OCI-LY1 (cell line): Measurements from ENCODE around the gene PHAX.

Experiments used
- H2AFZ ChIP-seq: fragments of 200-600 bp; sonication (generic), shearing (Covaris generic); 2 replicates; pipeline ENCODE4 v1.6.0; 2014; ENCODE audit warnings: antibody characterized with exemption, mild to moderate bottlenecking, low read length
- H3F3A ChIP-seq: fragments of 200-600 bp; sonication (generic), shearing (Covaris generic); 2 replicates; pipeline ENCODE4 v1.6.0; 2014; ENCODE audit warnings: mild to moderate bottlenecking, antibody characterized with exemption, low read length, moderate library complexity; ENCODE audit not compliant: insufficient read depth
- H3K27ac ChIP-seq: fragments of 200-600 bp; sonication (generic); 2 replicates; pipeline ENCODE4 v1.5.1; 2014; ENCODE audit warnings: low read length, mixed run types, mild to moderate bottlenecking, low read depth; ENCODE audit not compliant: poor library complexity, severe bottlenecking
- H3K27me3 ChIP-seq: fragments of 200-600 bp; sonication (generic); 2 replicates; pipeline ENCODE4 v1.6.0; 2014; ENCODE audit warnings: antibody characterized with exemption, mild to moderate bottlenecking, low read length, moderate library complexity; ENCODE audit not compliant: insufficient read depth
- H3K36me3 ChIP-seq: fragments of 200-600 bp; sonication (generic); 2 replicates; pipeline ENCODE4 v1.6.1; 2014; ENCODE audit warnings: mild to moderate bottlenecking, antibody characterized with exemption, low read length, moderate library complexity, mixed read lengths; ENCODE audit not compliant: insufficient read depth
- H3K4me1 ChIP-seq: fragments of 200-600 bp; sonication (generic); 2 replicates; pipeline ENCODE4 v1.5.1; 2014; ENCODE audit warnings: mild to moderate bottlenecking, low read length, moderate library complexity; ENCODE audit not compliant: insufficient read depth, severe bottlenecking
- H3K4me2 ChIP-seq: fragments of 200-600 bp; sonication (generic), shearing (Covaris generic); 2 replicates; pipeline ENCODE4 v1.6.1; 2014; ENCODE audit warnings: low read length
- H3K4me3 ChIP-seq: fragments of 200-600 bp; sonication (generic); 2 replicates; pipeline ENCODE4 v1.5.1; 2014; ENCODE audit warnings: low read length, low read depth, mild to moderate bottlenecking, mixed read lengths; ENCODE audit not compliant: poor library complexity, severe bottlenecking
- H3K79me2 ChIP-seq: fragments of 200-600 bp; shearing (Covaris generic); 2 replicates; pipeline ENCODE4 v1.6.1; 2016; ENCODE audit warnings: mixed run types, low read length, mixed read lengths; ENCODE audit not compliant: insufficient read depth
- H3K9ac ChIP-seq: fragments of 200-600 bp; sonication (generic), shearing (Covaris generic); 2 replicates; pipeline ENCODE4 v1.6.1; 2014; ENCODE audit warnings: mild to moderate bottlenecking, low read length, mixed read lengths
- H3K9me2 ChIP-seq: fragments of 200-600 bp; sonication (generic), shearing (Covaris generic); 2 replicates; pipeline ENCODE4 v1.6.1; 2014; ENCODE audit warnings: low read depth, mild to moderate bottlenecking, low read length, mixed read lengths
- H3K9me3 ChIP-seq: fragments of 200-600 bp; shearing (Covaris generic); 2 replicates; pipeline ENCODE4 v1.6.1; 2014; ENCODE audit warnings: low read length, mixed read lengths
- H4K20me1 ChIP-seq: fragments of 200-600 bp; sonication (generic), shearing (Covaris generic); 2 replicates; pipeline ENCODE4 v1.6.0; 2016; ENCODE audit warnings: mild to moderate bottlenecking, low read length; ENCODE audit not compliant: insufficient read depth
- EZH2 ChIP-seq: fragments of 200-600 bp; sonication (generic), shearing (Covaris generic); IDR thresholded peaks from 2 replicates; pipeline ENCODE4 v1.8.0; 2017; ENCODE audit warnings: borderline replicate concordance, mixed run types, mild to moderate bottlenecking, antibody characterized with exemption, low read length, moderate library complexity, mixed read lengths
- TF ChIP-seq, protein P1 (sequence below): fragments of 200-600 bp; sonication (generic), shearing (Covaris generic); IDR thresholded peaks from 2 replicates; pipeline ENCODE4 v1.5.1; 2017; ENCODE audit warnings: mild to moderate bottlenecking, antibody characterized with exemption, low read length, moderate library complexity, mixed read lengths

Gene PHAX

DNA sequence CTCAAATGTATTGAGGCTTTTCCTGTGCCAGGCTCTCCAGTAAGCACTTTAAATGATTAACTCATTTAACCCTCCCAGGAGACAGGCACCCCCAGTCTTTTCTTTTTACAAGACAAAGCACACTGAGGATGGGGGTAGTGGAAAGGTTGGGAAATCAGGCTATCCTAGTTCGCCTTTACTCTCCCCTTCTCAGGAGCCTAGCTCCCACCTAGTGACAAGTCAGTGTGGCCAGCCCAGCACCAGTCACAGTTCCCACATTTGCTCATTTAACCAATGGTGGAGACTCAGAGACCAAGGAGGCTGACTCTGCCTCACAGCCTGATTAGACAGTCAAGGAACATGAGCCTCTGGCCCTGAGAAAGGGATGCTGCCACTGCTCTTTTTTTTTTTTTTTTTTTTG, 9.2 kb upstream of the PHAX start:
- Histone ChIP-seq H3K4me3 (no peak overlapping the region), H3K9me3 (no peaks in the 10 kb centered on the region), H3F3A (no peaks in the 10 kb centered on the region), H3K27ac (no peak overlapping the region), H2AFZ (no peak overlapping the region), H3K9me2 (no peaks in the 10 kb centered on the region), H3K27me3 (no peaks in the 10 kb centered on the region; the same call in 1 of the 2 replicates), H3K4me2 (no peak overlapping the region), H3K79me2 (no peaks in the 10 kb centered on the region), H3K9ac (no peak overlapping the region), H3K4me1 (no peaks in the 10 kb centered on the region), H3K36me3 (no peaks in the 10 kb centered on the region), H4K20me1 (no peaks in the 10 kb centered on the region)
- no peak for TF ChIP-seq EZH2
- TF ChIP-seq, protein P1, sequence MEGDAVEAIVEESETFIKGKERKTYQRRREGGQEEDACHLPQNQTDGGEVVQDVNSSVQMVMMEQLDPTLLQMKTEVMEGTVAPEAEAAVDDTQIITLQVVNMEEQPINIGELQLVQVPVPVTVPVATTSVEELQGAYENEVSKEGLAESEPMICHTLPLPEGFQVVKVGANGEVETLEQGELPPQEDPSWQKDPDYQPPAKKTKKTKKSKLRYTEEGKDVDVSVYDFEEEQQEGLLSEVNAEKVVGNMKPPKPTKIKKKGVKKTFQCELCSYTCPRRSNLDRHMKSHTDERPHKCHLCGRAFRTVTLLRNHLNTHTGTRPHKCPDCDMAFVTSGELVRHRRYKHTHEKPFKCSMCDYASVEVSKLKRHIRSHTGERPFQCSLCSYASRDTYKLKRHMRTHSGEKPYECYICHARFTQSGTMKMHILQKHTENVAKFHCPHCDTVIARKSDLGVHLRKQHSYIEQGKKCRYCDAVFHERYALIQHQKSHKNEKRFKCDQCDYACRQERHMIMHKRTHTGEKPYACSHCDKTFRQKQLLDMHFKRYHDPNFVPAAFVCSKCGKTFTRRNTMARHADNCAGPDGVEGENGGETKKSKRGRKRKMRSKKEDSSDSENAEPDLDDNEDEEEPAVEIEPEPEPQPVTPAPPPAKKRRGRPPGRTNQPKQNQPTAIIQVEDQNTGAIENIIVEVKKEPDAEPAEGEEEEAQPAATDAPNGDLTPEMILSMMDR, result no peak

DNA sequence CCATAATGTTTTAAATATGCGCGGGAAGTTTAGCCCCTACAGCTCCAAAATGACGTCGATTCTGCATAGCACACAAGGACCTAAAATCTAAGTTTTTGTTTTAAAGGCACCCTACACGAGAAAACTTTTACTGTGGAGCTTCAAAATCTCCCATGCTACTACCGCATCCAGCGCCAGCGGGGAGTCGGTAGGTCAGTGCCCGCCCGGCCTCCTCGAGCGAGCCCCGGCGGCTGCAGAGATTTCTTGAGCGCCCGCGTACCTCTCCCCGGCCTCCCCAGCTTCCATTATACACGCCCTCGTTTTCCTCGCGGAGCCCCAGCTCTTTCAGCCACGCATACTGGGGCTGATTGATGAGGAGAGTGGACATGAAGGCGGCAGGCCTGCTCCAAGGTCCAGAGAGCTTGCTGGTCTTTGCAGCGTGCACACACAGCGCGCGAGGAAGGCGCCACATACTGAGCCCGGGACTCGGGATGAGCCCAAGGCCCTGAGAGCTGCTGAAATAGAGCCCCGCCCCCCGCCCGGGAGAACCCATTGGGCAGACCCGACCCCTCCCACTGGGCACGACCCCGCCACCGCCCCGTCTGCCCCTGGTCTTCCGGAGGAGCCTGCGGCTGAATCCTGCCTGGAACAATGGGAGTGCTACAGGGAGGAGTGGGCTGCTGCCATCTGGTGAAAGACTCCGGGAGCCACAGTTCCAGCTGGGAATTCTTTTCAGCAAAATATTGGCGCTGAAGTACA, 5.8 kb upstream of the PHAX start, which contains the start of gene ALDH7A1:
TSS of gene ALDH7A1 (minus strand) at position 472 of the 738 bp plus-strand sequence. CDS start at position 451, 21 bp downstream.
- Histone ChIP-seq H4K20me1 (no peaks in the 10 kb centered on the region), H3K9me2 (no peaks in the 10 kb centered on the region), H3K4me1 (no peaks in the 10 kb centered on the region), H3K27ac (no peak within 1 kb of the TSS), H3K9ac (no peak within 1 kb of the TSS), H3K9me3 (no peaks in the 10 kb centered on the region), H3K4me3 (no peak within 1 kb of the TSS), H3K4me2 (no peak within 1 kb of the TSS), H3K79me2 (no peaks in the 10 kb centered on the region), H3F3A (no peaks in the 10 kb centered on the region), H3K27me3 (no peaks in the 10 kb centered on the region; the same call in 1 of the 2 replicates), H2AFZ (no peak within 1 kb of the TSS), H3K36me3 (no peaks in the 10 kb centered on the region)
- no peak for TF ChIP-seq EZH2
- TF ChIP-seq, protein P1, result no peak

DNA sequence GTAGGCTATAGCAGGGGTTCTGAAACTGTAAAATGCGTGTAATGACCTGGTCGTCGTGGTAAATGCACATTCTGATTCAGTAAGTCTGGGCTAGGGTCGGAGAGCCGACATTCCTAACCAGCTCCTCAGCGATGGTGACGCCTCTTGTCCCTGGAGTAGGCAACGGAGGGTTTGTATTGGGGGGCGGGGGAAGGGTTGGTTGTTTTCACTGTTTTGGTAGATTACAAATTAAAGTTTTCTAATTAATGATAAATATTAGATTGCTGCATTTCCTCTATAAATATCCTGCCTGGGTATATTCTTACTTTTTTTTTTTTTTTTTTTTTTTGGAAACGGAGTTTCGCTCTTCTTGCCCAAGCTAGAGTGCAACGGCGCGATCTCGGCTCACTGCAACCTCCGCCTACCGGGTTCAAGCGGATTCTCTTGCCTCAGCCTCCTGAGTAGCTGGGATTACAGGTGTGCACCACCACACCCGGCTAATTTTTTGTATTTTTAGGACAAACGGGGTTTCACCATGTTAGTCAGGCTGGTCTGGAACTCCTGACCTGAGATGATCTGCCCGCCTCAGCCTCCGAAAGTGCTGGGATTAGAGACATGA, 5.2 kb upstream of the PHAX start:
- no peak overlapping the region for H3K4me3 ChIP-seq
- H3K4me2 ChIP-seq, result no peak overlapping the region
- no peaks in the 10 kb centered on the region for H3K9me2 ChIP-seq
- no peak for TF ChIP-seq EZH2
- TF ChIP-seq, protein P1, result no peak
- H3K27ac ChIP-seq, result no peak overlapping the region
- H3K4me1 ChIP-seq, result no peaks in the 10 kb centered on the region
- no peaks in the 10 kb centered on the region for H3K36me3 ChIP-seq
- H3K79me2 ChIP-seq, result no peaks in the 10 kb centered on the region
- no peaks in the 10 kb centered on the region for H3F3A ChIP-seq
- H3K9me3 ChIP-seq, result no peaks in the 10 kb centered on the region
- H2AFZ ChIP-seq, result no peak overlapping the region
- no peaks in the 10 kb centered on the region for H3K27me3 ChIP-seq
- H4K20me1 ChIP-seq, result no peaks in the 10 kb centered on the region
- H3K9ac ChIP-seq, result no peak overlapping the region
